SH-SY5Y (cell line): Measurements from ENCODE around the gene THOP1.

Experiments
- GATA2 ChIP-seq: IDR thresholded peaks from 2 replicates; pipeline ENCODE4 v1.6.1; 2011; ENCODE audit warnings: mild to moderate bottlenecking, low read depth, low read length
- GATA3 ChIP-seq: IDR thresholded peaks from 2 replicates; pipeline ENCODE4 v1.6.1; 2011; ENCODE audit warnings: low read depth, mild to moderate bottlenecking, low read length, moderate library complexity

- TF ChIP-seq GATA2 (no peak), GATA3 (no peak)
These were observed 38.3 kb downstream of the THOP1 start for GRCh38 chr19:2823646-2824045.
